ENCODE measurements around the gene GAPDHS. TPM values are rescaled to one million over a fixed set of nuclear protein-coding genes. Genes with fewer than 3 reads are reported as not detected.

The GAPDHS gene
- total and polyA plus RNA-seq, 2 of the 13 experiments (the other 11 are each of a cell fraction or from before 2014, with no cell fraction given), result not detected

GRCh38 chr19:35486268-35486708 is 47.0 kb upstream of the GAPDHS start (continued):
- peak; percentile 64 for TF ChIP-seq TFE3 (CRISPR knock-in tag; IDR thresholded peaks at IDR 0.05)
- TF ChIP-seq ZBTB14 (CRISPR knock-in tag; IDR thresholded peaks at IDR 0.05), result no peak
- no peak for TF ChIP-seq ZNF784 (CRISPR knock-in tag; IDR thresholded peaks at IDR 0.05; ENCODE audit: borderline replicate concordance)
- no peak for TF ChIP-seq ZHX2 (IDR thresholded peaks at IDR 0.05; ENCODE audit: low read depth)
- no peak for TF ChIP-seq ZHX2 (CRISPR knock-in tag; IDR thresholded peaks at IDR 0.05; ENCODE audit: borderline replicate concordance)
- TF ChIP-seq NCOA2 (CRISPR knock-in tag; IDR thresholded peaks at IDR 0.05), result peak; percentile 37; the same call in 1 of the 2 replicates
- no peak for TF ChIP-seq MLXIP (CRISPR knock-in tag; IDR thresholded peaks at IDR 0.05; ENCODE audit: borderline replicate concordance)
- peak; percentile 48 for TF ChIP-seq CREM (IDR thresholded peaks at IDR 0.05)
- TF ChIP-seq CREM (CRISPR knock-in tag; IDR thresholded peaks at IDR 0.05), result no peak
- TF ChIP-seq ZNF12 (CRISPR knock-in tag; IDR thresholded peaks at IDR 0.05), result no peak
- TF ChIP-seq ETV5 (CRISPR knock-in tag; IDR thresholded peaks at IDR 0.05; ENCODE audit: borderline replicate concordance), result no peak
- no peak for TF ChIP-seq FOXA3 (CRISPR knock-in tag; IDR thresholded peaks at IDR 0.05)
- no peak for TF ChIP-seq MZF1 (CRISPR knock-in tag; IDR thresholded peaks at IDR 0.05; ENCODE audit: borderline replicate concordance)
- no peak for TF ChIP-seq E2F5 (CRISPR knock-in tag; conservative IDR thresholded peaks at IDR 0.05)
- TF ChIP-seq TIGD3 (CRISPR knock-in tag; IDR thresholded peaks at IDR 0.05; ENCODE audit: borderline replicate concordance), result no peak
